NCI-H446 treated with DMSO at 0.1 percent for 48 hours (cell line): ENCODE data around the gene CACNA1D.

Source experiments
- DNase-seq: peaks from one replicate; lab custom pipeline; 2025; lab: John Stamatoyannopoulos, UW

Gene CACNA1D

GRCh38 chr3:53822331-53822741 lies 327.9 kb downstream of the CACNA1D start:
- no peak for DNase-seq

DNA sequence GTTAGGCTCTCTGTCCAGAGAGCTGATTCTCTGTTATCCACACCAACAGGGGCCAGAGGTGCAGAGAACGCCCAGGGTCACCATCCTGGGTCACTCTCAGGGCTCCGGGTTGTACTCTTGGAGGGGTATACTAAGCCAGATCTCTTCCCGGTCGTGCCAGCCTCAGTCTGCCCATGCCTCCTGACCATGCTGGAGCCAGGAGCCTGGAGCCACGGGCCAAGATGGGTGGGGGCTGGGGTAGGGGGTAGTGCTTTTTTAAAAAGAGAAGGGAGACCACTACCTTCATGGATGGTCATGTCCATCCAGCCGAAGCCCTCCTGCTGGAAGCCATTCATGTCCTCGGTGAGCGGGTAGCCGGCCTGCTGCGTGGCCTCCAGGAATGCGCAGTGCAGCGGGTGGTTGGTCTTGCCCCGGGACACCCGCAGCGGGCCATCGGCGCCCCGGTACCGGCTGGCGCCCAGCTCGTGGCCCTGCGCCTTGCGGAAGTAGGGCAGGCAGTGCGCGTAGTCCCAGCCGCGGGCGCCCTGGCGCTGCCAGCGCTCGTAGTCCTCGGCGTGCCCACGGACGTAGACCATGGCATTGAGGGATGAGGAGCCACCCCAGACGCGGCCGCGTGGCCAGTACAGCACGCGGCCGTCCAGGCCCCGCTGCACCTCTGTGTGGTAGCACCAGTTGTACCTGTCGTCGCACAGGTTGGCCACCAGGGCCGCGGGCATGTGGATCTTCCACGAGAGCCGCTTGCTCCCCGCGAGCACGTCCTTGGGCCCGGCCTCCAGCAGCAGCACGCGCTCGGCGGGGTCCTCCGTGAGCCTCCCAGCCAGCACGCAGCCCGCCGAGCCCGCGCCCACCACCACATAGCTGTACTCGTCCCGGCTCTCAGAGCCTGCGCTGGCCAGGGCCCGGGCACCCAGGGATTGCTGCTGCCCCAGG lies 328.9 kb downstream of the CACNA1D start:
- no peak for DNase-seq

DNA sequence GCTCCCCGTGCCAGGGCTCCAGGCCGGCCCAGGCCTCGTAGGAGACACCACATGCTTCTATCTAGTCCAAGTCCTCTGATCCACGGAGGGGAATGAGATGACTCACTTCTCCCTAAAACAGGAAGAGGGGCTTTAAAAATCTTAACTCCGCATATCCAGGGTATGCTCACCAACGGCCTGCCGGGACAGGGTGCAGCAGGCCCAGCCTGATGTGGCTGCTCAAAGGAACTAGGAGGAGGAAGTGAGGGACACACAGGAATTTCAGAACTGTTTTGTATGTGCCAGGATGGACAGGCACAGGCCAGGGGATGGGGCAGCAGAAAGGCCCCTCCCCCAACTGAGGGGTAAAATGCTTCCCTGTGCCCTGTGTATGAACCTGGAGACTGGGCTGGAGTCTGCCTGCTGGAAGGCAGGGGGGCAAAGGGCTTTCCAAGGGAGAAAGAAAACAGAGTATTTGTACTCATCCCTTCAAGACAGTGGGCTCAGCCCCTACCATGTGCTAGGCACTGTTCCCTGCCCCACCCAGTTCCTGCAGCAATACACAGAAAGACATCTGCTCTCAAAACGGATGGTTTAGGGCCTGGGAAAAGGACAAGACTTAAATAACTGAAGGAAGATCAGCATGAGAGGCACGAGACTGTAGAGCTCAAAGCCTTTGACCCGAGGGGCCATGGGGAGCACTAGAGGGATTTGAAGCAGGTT lies 329.7 kb downstream of the CACNA1D start:
- DNase-seq, result no peak

- DNase-seq, result no peak
These were observed 330.4 kb downstream of the CACNA1D start for GRCh38 chr3:53824795-53825194.

DNA sequence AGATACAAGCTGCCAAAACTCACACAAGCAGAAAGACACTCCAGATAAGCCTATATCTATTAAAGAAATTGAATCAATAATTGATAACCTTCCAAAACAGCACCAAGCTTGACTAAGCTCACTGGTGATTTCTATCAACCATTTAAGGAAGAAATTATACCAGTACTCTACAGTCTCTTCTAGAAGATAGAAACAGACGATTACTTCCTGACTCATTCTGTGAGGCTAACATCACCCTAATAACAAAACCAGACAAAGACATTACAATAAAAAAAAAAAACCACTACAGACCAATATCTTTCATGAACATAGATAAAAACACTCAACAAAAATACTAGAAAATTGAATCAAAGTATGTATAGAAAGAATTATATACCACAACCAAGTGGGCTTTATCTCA lies 331.6 kb downstream of the CACNA1D start:
- DNase-seq, result no peak

DNA sequence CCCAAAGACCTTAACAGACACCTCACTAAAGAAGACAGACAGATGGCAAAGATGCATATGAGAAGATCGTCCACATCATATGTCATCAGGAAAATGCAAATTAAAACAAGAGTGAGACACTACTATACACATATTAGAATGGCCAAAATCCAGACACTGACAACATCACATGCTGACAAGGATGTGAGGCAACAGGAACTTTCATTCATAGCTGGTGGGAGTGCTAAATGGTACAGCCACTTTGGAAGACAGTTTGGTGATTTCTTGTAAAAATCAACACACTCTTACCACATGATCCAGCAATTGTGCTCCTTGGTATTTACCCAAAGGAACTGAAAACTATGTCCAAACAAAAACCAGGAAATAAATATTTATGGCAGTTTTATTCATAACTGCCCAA lies 334.2 kb downstream of the CACNA1D start:
- no peak for DNase-seq

GRCh38 chr3:53829605-53830004 lies 335.2 kb downstream of the CACNA1D start:
- no peak for DNase-seq

DNA sequence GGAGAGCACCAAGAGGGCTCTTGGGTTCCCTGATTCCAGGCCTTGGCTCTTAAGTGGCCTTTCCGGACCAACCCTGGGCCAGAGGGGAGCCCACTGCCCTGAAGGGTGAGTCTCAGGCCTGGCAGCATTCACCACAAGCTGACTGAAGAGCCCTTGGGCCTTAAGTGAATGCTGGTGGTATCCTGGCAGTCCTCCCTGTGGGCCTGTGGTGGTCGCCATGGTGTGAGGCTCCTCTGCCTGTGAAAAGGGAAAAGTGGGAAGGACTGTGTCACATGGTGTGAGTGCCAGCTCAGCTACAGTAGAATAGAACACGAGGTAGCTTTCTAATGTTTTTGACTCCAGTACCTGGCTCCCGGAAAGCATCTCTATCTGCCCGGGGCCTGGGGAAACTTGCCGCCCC lies 336.5 kb downstream of the CACNA1D start:
- DNase-seq, result no peak

GRCh38 chr3:53833053-53833645 lies 338.7 kb downstream of the CACNA1D start:
- no peak for DNase-seq

- DNase-seq, result no peak
These were observed 339.3 kb downstream of the CACNA1D start for GRCh38 chr3:53833700-53834099.

GRCh38 chr3:53834429-53835095 lies 340.2 kb downstream of the CACNA1D start:
- no peak for DNase-seq

DNA sequence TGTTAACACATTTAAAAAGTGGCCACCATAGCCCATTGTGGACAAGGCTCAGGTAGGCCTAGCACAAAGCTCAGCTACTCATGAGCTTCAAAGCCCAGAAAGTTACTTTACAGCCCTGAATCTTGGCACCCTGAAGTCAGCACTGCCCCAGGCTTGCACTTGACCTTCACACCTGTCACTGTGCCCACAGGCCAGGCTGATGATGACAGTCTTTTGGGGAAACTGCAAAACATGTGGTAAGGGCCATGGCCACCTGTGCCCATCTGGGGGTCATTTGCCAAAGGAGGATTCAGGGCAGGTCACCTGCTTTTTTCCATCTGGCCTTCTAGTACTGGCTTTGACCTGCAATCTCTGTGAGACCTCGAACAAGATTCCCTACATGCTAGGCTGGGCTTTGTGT lies 340.8 kb downstream of the CACNA1D start:
- no peak for DNase-seq

- DNase-seq, result no peak
These were observed 341.9 kb downstream of the CACNA1D start for GRCh38 chr3:53836084-53836872.

- no peak for DNase-seq
These were observed 342.9 kb downstream of the CACNA1D start for GRCh38 chr3:53837331-53837730.

DNA sequence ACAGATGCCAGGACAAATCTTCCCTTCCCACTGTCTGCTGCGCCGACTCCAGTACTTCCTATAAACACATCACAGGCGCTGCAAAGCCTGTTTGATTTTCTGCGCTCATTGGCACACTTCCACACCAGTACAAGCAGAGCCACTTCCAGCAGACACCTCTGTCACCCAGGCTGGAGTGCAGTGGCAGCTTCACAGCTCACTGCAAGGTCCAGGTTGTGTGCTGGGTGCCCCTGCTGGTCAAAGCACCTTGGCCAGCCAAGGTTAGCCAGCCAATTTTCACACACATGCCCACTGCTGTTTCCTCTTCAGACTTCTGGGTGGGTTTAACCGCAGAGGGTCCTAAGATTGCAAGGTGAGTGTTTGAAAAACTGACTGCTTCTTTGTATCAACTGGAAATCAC lies 346.9 kb downstream of the CACNA1D start:
- no peak for DNase-seq

DNA sequence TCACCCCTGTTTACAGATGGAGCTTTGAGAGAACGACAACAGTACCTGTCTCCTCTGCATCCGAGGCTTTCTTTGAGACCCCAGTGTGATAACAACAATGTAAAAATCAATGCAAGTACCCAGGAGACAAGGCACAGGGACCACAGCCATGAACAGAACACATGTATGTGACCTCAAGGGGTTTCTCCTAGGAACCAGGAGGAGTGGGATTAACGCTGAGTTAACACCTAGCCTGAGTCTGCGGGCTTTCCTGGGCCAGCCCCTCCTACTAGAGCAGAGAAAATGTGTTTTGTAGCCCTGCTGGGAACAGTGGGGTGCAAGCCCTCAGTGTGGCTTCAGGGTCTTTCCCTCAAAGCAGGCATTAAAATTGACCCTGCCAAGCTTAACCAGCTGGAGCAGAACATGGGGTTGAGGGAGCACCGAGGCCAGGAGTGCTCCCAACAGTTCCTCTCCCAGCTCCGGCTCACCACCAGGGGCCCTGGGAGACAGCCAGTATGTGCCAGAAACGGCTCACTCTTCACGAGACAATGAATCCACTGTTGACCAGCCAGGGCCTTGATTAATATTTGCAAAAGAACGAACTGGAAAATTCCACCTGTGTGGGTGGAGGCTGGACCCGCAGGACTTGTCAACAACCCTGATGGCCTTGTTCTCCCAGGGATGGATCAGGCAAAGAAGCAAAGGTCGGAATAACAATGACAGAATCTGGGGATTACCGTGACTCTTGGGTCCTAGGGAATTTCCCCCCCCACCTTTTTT lies 348.2 kb downstream of the CACNA1D start:
- DNase-seq, result no peak

DNA sequence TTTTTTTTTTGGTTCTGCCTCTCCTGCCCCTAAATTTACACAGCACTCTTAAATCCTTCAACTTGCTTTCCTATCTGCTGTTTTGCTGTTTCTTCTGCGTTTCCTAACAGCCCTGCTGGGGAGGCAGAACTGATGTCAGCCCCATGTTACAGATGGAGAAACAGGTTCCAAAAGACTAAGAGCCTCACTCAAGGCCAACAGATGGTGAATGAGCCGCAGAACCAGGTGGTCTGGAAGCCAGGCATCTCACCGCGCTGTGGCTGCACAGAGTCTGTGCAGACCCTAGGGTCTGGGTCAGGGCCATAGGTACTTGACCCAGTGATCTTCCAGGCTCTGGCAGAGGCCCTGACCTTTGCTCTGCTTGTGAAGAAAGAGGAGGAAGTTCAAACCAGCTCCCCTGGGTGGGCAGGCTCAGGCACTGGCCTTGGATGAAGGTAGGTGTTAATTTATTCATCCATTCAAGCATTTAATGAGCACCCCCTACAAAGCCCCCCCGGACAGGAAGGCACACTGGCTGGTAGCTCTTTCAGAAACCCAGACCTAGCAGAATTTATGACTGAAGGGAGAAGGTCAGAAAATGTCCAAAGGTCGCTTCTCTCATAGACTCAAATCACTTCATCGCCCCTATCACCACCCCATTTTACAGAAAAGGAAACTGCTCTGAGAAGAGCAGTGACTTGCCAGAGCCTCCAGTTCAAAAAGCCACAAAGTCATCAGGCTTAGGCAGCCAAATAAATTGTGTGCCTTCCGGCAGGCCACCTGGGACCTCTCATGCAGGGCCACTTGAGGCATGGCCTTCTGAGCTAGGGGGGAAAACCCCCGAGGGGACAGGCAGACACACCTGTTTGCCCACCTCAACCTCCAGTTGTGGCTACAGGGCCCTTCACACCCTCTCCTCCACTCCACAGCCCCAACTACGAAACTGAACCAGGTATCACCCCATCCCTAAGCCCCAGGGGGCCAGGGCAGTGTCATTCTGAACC lies 349.1 kb downstream of the CACNA1D start:
- no peak for DNase-seq

- DNase-seq, result no peak
These were observed 350.1 kb downstream of the CACNA1D start for GRCh38 chr3:53844262-53845102.
